HG02588 (cell line): ENCODE results near the gene CCDC170.
"Not testable (repeated sequence)": the region's sequence is repeated elsewhere in the genome, so short reads cannot be mapped to it uniquely, and the experiment has no call there.

Source experiments
- ATAC-seq: cut with Tn5 transposase; IDR thresholded peaks from one replicate; pipeline ENCODE4 v1.9.1; 2021; ENCODE audit warnings: mild to moderate bottlenecking, moderate library complexity; ENCODE audit not compliant: unreplicated experiment

Gene CCDC170

GRCh38 chr6:151493804-151494234, at the start of gene CCDC170:
Gene CCDC170, plus strand, starts transcription at chr6:151494017. Its CDS starts 112 bp downstream, at chr6:151494129.
- no peak for ATAC-seq

- ATAC-seq = no peak
These were observed 48.3 kb upstream of the CCDC170 start for GRCh38 chr6:151445482-151445881.

- no peak for ATAC-seq
These were observed 46.6 kb upstream of the CCDC170 start for GRCh38 chr6:151447237-151447636.

GRCh38 chr6:151448623-151449022, 45.2 kb upstream of the CCDC170 start:
- no peak for ATAC-seq

- not testable (repeated sequence) for ATAC-seq
These were observed 42.9 kb upstream of the CCDC170 start for GRCh38 chr6:151450928-151451327.

GRCh38 chr6:151451417-151451949, 42.3 kb upstream of the CCDC170 start:
- no peak for ATAC-seq

GRCh38 chr6:151451950-151452749, 41.7 kb upstream of the CCDC170 start, which contains the start of gene RMND1:
Gene RMND1, minus strand, starts transcription at chr6:151452126. Its CDS starts 6,315 bp downstream, at chr6:151445811.
- peak; percentile 97 for ATAC-seq

- ATAC-seq = no peak
These were observed 40.9 kb upstream of the CCDC170 start for GRCh38 chr6:151452750-151453427.

GRCh38 chr6:151455751-151456398, 37.9 kb upstream of the CCDC170 start:
- ATAC-seq = not testable (repeated sequence)

GRCh38 chr6:151461673-151462072, 32.1 kb upstream of the CCDC170 start:
- ATAC-seq = no peak

GRCh38 chr6:151464702-151465101, 29.1 kb upstream of the CCDC170 start:
- no peak for ATAC-seq

GRCh38 chr6:151475653-151476523, 17.9 kb upstream of the CCDC170 start:
- ATAC-seq = peak; percentile 73

- ATAC-seq = no peak
These were observed 16.1 kb upstream of the CCDC170 start for GRCh38 chr6:151477726-151478125.

- no peak for ATAC-seq
These were observed 15.1 kb upstream of the CCDC170 start for GRCh38 chr6:151478670-151479069.

- no peak for ATAC-seq
These were observed 12.0 kb upstream of the CCDC170 start for GRCh38 chr6:151481786-151482185.

- ATAC-seq = no peak
These were observed 11.5 kb upstream of the CCDC170 start for GRCh38 chr6:151482290-151482689.

- no peak for ATAC-seq
These were observed 9.8 kb upstream of the CCDC170 start for GRCh38 chr6:151483994-151484393.

GRCh38 chr6:151488226-151488625, 5.6 kb upstream of the CCDC170 start:
- ATAC-seq = no peak

- no peak for ATAC-seq
These were observed 2.8 kb upstream of the CCDC170 start for GRCh38 chr6:151490996-151491395.

GRCh38 chr6:151493161-151493803, 535 bp upstream of the CCDC170 start:
- ATAC-seq = no peak
